Liver (tissue), 9 donors: ENCODE results near the gene SLC26A9. TPM values are rescaled to one million over a fixed set of nuclear protein-coding genes. Genes with fewer than 3 reads are reported as not detected.

Source experiments
- DNase-seq: peaks from one replicate; pipeline ENCODE4 v3.0.0-alpha.2; 2017; ENCODE audit warnings: low spot score
- H3K27ac ChIP-seq, 2 donors: one replicate each; pipeline ENCODE4 v1.7.0; 2013; ENCODE audit warnings: inconsistent platforms in 2 of 2, low read length in 2 of 2, control low read depth in 1 of 2, low read depth in 1 of 2, mild to moderate bottlenecking in 1 of 2
- H3K27me3 ChIP-seq, 4 donors: one replicate each; pipeline versions ENCODE4 v1.6.1 to v1.7.0; 2013; ENCODE audit warnings: low read length in 3 of 4, inconsistent platforms in 1 of 4, mild to moderate bottlenecking in 1 of 4, moderate library complexity in 1 of 4; ENCODE audit not compliant: control insufficient read depth in 4 of 4, insufficient read depth in 4 of 4
- H3K36me3 ChIP-seq, 4 donors: one replicate each; pipeline versions ENCODE4 v1.6.1 to v1.7.0; 2013; ENCODE audit warnings: low read length in 3 of 4, mild to moderate bottlenecking in 3 of 4, low read depth in 1 of 4, moderate library complexity in 1 of 4; ENCODE audit not compliant: control insufficient read depth in 4 of 4, insufficient read depth in 3 of 4
- H3K4me1 ChIP-seq, 4 donors: one replicate each; pipeline versions ENCODE4 v1.6.1 to v1.7.0; 2013; ENCODE audit warnings: low read length in 3 of 4, mild to moderate bottlenecking in 3 of 4, moderate library complexity in 1 of 4; ENCODE audit not compliant: control insufficient read depth in 4 of 4, insufficient read depth in 4 of 4
- H3K4me3 ChIP-seq, 3 donors: one replicate each; pipeline versions ENCODE4 v1.6.1 to v1.7.0; 2013; ENCODE audit warnings: low read length in 3 of 3, control low read depth in 1 of 3, low read depth in 1 of 3, mild to moderate bottlenecking in 1 of 3
- H3K9ac ChIP-seq, 2 donors: one replicate each; pipeline ENCODE4 v1.7.0; 2013; ENCODE audit warnings: low read length in 2 of 2, mild to moderate bottlenecking in 2 of 2, moderate library complexity in 2 of 2, control low read depth in 1 of 2, low read depth in 1 of 2
- H3K9me3 ChIP-seq, 4 donors: one replicate each; pipeline versions ENCODE4 v1.6.1 to v1.7.0; 2013; ENCODE audit warnings: low read length in 3 of 4; ENCODE audit not compliant: control insufficient read depth in 4 of 4
- ATF3 ChIP-seq: IDR thresholded peaks from 2 replicates; pipeline ENCODE4 v1.6.1; 2016; ENCODE audit warnings: antibody characterized with exemption
- EGR1 ChIP-seq, 2 donors: IDR thresholded peaks; 2 replicates each; pipeline ENCODE4 v1.6.1; 2016 to 2018; ENCODE audit warnings: antibody characterized with exemption in 2 of 2, low read depth in 2 of 2
- FOXA1 ChIP-seq: IDR thresholded peaks from 2 replicates; pipeline ENCODE4 v1.6.1; 2016; ENCODE audit warnings: antibody characterized with exemption
- HNF4A ChIP-seq, 2 donors: conservative IDR thresholded peaks; 2 replicates each; pipeline ENCODE4 v1.6.1; 2016; ENCODE audit warnings: antibody characterized with exemption in 2 of 2, mild to moderate bottlenecking in 2 of 2
- HNF4G ChIP-seq: IDR thresholded peaks from 2 replicates; pipeline ENCODE4 v1.6.1; 2016; ENCODE audit warnings: antibody characterized with exemption
- JUND ChIP-seq, 2 donors: IDR thresholded peaks; 2 replicates each; pipeline ENCODE4 v1.6.1; 2016; ENCODE audit warnings: antibody characterized with exemption in 2 of 2
- NR2F2 ChIP-seq: IDR thresholded peaks from 2 replicates; pipeline ENCODE4 v1.6.1; 2016; ENCODE audit warnings: antibody characterized with exemption
- RAD21 ChIP-seq, 2 donors: IDR thresholded peaks; 2 replicates each; pipeline ENCODE4 v1.6.1; 2016; ENCODE audit warnings: antibody characterized with exemption in 2 of 2, mild to moderate bottlenecking in 2 of 2
- REST ChIP-seq: IDR thresholded peaks from 2 replicates; pipeline ENCODE4 v1.6.1; 2016; ENCODE audit warnings: antibody characterized with exemption, mild to moderate bottlenecking
- RXRA ChIP-seq, 2 donors: IDR thresholded peaks; 2 replicates each; pipeline ENCODE4 v1.6.1; 2017 to 2018; ENCODE audit warnings: antibody characterized with exemption in 2 of 2, mild to moderate bottlenecking in 1 of 2
- SP1 ChIP-seq: IDR thresholded peaks from 2 replicates; pipeline ENCODE4 v1.6.1; 2018; ENCODE audit warnings: antibody characterized with exemption, mild to moderate bottlenecking
- TAF1 ChIP-seq: conservative IDR thresholded peaks from 2 replicates; pipeline ENCODE4 v1.6.1; 2016; ENCODE audit warnings: antibody characterized with exemption, mild to moderate bottlenecking
- ZBTB33 ChIP-seq: IDR thresholded peaks from 2 replicates; pipeline ENCODE4 v1.6.1; 2016; ENCODE audit warnings: antibody characterized with exemption
- WGBS: extraction: QIAGEN DNeasy Blood & Tissue Kit; methylation state at CpG from one replicate; pipeline ENCODE4 v1.1.7; 2013; 5-methylcytosine and 5-hydroxymethylcytosine counted together
- polyA plus RNA-seq, 2 donors: library from polyadenylated mRNA; stranded (reverse) in 1 of 2; unstranded in 1 of 2; fragments of 200-250 nt in 1 of 2; fragments of >200 nt in 1 of 2; fragmentation: Nextera tagmentation in 1 of 2; extraction: Ambion mirVana in 1 of 2; gene quantifications; one replicate each; pipeline versions ENCODE4 v1.2.1 to v1.2.3, GENCODE V29; 2013 to 2015
- total RNA-seq, 2 donors: library from RNA; depleted of rRNA; stranded (reverse); fragments of >200 nt; gene quantifications; one replicate each; pipeline ENCODE4 v1.2.3, GENCODE V29; 2014
- TF ChIP-seq, protein P1 (sequence below): fragments of 150-350 bp; IDR thresholded peaks from 2 replicates; pipeline ENCODE4 v1.5.1; 2017; ENCODE audit warnings: improper control_type of control experiment, low read depth, low read length; ENCODE audit not compliant: missing input control
- donor health status: healthy.
- donor health status: healthy.
- donor health status: healthy.
- donor health status: healthy.
- donor health status: healthy.

SLC26A9 gene
- total and polyA plus RNA-seq, 4 donors, result not detected

DNA sequence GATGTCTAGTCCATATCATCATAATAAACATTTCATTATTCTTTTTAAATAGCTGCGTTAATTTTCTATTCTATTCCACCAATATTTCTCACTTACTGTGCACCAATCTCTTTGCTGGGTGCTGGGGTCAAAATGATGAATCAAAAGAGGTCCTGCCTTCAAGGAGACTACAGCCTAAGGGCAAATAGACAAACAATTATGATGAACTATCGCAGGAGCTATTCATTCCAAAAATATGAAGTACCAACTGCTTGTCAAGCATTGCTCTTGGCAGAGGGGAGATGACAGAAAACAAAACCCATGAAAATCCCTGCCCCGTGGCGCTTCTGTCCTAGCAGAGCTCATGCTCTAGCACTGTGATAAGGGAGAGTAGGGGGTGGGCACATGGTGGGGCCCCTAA lies 28.8 kb upstream of the SLC26A9 start:
- H3K4me1 ChIP-seq, result no peaks in the 10 kb centered on the region
- H3K27me3 ChIP-seq, result no peaks in the 10 kb centered on the region
- no peaks in the 10 kb centered on the region for H3K9me3 ChIP-seq
- H3K27ac ChIP-seq, result no peak overlapping the region
- 87% methylated on average over 4 of the region's 4 CpGs for WGBS
- no peaks in the 10 kb centered on the region for H3K36me3 ChIP-seq
- H3K4me3 ChIP-seq, result no peak overlapping the region
- TF ChIP-seq NR2F2, result no peak
- TF ChIP-seq RXRA (IDR thresholded peaks at IDR 0.05), result no peak
- TF ChIP-seq, protein P1, sequence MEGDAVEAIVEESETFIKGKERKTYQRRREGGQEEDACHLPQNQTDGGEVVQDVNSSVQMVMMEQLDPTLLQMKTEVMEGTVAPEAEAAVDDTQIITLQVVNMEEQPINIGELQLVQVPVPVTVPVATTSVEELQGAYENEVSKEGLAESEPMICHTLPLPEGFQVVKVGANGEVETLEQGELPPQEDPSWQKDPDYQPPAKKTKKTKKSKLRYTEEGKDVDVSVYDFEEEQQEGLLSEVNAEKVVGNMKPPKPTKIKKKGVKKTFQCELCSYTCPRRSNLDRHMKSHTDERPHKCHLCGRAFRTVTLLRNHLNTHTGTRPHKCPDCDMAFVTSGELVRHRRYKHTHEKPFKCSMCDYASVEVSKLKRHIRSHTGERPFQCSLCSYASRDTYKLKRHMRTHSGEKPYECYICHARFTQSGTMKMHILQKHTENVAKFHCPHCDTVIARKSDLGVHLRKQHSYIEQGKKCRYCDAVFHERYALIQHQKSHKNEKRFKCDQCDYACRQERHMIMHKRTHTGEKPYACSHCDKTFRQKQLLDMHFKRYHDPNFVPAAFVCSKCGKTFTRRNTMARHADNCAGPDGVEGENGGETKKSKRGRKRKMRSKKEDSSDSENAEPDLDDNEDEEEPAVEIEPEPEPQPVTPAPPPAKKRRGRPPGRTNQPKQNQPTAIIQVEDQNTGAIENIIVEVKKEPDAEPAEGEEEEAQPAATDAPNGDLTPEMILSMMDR, result no peak
- TF ChIP-seq RAD21 (IDR thresholded peaks at IDR 0.05), result no peak
- no peak for TF ChIP-seq SP1
- no peak overlapping the region for H3K9ac ChIP-seq
- no peak for DNase-seq

DNA sequence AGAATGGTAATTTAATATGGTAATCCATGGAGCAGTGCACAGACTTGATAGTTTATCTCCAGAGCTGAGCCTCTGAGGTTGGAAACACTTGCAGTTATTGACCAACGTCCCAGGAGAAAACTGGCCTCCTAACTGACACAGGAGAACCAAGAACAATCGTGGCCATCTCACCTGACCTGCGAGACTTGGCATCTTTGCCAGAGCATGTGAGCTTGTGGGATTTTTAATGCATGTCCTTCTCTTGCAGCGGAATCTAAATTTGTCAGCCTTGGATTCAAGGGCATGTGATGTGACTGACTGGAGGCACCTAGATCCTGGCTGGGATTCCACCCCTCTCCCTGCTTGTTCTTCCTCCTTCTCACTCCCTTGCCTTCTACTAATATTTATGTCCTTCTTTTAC lies 27.8 kb upstream of the SLC26A9 start:
- WGBS, result 79% methylated on average over 4 of the region's 4 CpGs
- Histone ChIP-seq H3K36me3 (no peaks in the 10 kb centered on the region), H3K9ac (no peak overlapping the region), H3K27ac (no peak overlapping the region), H3K9me3 (no peaks in the 10 kb centered on the region), H3K4me1 (no peaks in the 10 kb centered on the region), H3K27me3 (no peaks in the 10 kb centered on the region), H3K4me3 (no peak overlapping the region)
- TF ChIP-seq SP1, result no peak
- TF ChIP-seq JUND (IDR thresholded peaks at IDR 0.05), result no peak
- TF ChIP-seq REST, result no peak
- TF ChIP-seq, protein P1, result no peak
- no peak for TF ChIP-seq FOXA1
- TF ChIP-seq HNF4A (conservative IDR thresholded peaks at IDR 0.05), result no peak
- no peak for TF ChIP-seq EGR1 (IDR thresholded peaks at IDR 0.05; ENCODE audit: low read depth in 2 of 2)
- TF ChIP-seq TAF1, result no peak
- TF ChIP-seq ATF3, result no peak
- TF ChIP-seq NR2F2, result no peak
- TF ChIP-seq RAD21 (IDR thresholded peaks at IDR 0.05), result no peak
- no peak for TF ChIP-seq HNF4G
- no peak for TF ChIP-seq ZBTB33
- DNase-seq, result no peak
